ENCODE results near the gene UGDH. TPM values are rescaled to one million over a fixed set of nuclear protein-coding genes. Genes with fewer than 3 reads are reported as not detected.
"Not testable (repeated sequence)": the region's sequence is repeated elsewhere in the genome, so short reads cannot be mapped to it uniquely, and the experiment has no call there.

Gene UGDH
- total RNA-seq, 1 donor from 2014 or later: 11.5 TPM

GRCh38 chr4:39541987-39542610, 14.9 kb upstream of the UGDH start:
- TF ChIP-seq, protein P1, sequence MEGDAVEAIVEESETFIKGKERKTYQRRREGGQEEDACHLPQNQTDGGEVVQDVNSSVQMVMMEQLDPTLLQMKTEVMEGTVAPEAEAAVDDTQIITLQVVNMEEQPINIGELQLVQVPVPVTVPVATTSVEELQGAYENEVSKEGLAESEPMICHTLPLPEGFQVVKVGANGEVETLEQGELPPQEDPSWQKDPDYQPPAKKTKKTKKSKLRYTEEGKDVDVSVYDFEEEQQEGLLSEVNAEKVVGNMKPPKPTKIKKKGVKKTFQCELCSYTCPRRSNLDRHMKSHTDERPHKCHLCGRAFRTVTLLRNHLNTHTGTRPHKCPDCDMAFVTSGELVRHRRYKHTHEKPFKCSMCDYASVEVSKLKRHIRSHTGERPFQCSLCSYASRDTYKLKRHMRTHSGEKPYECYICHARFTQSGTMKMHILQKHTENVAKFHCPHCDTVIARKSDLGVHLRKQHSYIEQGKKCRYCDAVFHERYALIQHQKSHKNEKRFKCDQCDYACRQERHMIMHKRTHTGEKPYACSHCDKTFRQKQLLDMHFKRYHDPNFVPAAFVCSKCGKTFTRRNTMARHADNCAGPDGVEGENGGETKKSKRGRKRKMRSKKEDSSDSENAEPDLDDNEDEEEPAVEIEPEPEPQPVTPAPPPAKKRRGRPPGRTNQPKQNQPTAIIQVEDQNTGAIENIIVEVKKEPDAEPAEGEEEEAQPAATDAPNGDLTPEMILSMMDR (IDR thresholded peaks at IDR 0.05; ENCODE audit: borderline replicate concordance): no peak

DNA sequence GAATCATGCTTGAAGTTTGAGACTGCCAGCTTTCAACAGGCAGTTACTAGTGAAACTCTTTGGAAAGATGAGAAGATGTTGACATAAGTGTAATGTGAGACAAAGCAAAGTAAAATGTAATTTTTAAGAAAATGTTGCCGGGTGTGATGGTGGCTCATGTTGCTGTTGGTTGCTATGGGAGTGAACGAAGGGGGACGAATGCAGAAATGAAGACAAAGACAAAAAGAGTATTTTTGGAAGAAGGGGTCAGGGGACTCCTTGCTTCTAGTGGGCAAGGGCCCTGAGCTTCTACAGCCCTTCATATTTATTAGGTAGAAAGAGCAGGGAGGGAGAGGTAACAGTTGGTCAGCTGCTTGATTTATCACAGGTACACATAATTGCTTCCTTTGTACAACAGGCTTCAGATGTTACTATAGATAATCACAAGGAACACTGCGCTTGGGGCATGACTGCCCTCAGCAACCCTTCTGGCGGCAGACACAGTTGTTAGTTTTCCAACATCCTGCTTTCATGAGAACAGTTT, 11.9 kb upstream of the UGDH start:
- Histone ChIP-seq H3K9me3 (replicated peaks) (no peaks in the 10 kb centered on the region), H3K4me1 (no peaks in the 10 kb centered on the region), H3K27me3 (ENCODE audit: low read depth) (no peaks in the 10 kb centered on the region), H3K4me3 (no peak overlapping the region), H3K36me3 (peaks cover 4% of the 10 kb centered on the region), H3K27ac (replicated peaks) (no peak overlapping the region)
- intact Hi-C loops (cut with micrococcal nuclease): no loop called here
- DNase-seq: no peak
- TF ChIP-seq, protein P1 (IDR thresholded peaks at IDR 0.05; ENCODE audit: borderline replicate concordance): no peak

More at GRCh38 chr4:39541987-39542610, 14.9 kb upstream of the UGDH start:
- H3K9me3 ChIP-seq (replicated peaks): no peaks in the 10 kb centered on the region
- no peaks in the 10 kb centered on the region for H3K36me3 ChIP-seq
- DNase-seq: no peak
- H3K4me3 ChIP-seq: no peak overlapping the region
- intact Hi-C loops (cut with micrococcal nuclease): no loop called here
- no peak overlapping the region for H3K27ac ChIP-seq (replicated peaks)
- H3K27me3 ChIP-seq (ENCODE audit: low read depth): no peaks in the 10 kb centered on the region
- no peaks in the 10 kb centered on the region for H3K4me1 ChIP-seq

- Histone ChIP-seq H3K27ac (replicated peaks) (no peak overlapping the region), H3K4me3 (no peak overlapping the region), H3K27me3 (ENCODE audit: low read depth) (no peaks in the 10 kb centered on the region), H3K9me3 (replicated peaks) (no peaks in the 10 kb centered on the region), H3K36me3 (peaks cover 21% of the 10 kb centered on the region), H3K4me1 (peaks cover 10% of the 10 kb centered on the region)
- TF ChIP-seq, protein P1 (IDR thresholded peaks at IDR 0.05; ENCODE audit: borderline replicate concordance): no peak
- intact Hi-C loops (cut with micrococcal nuclease): no loop called here
- no peak for DNase-seq
Measured at GRCh38 chr4:39533541-39533940, 6.3 kb upstream of the UGDH start.

DNA sequence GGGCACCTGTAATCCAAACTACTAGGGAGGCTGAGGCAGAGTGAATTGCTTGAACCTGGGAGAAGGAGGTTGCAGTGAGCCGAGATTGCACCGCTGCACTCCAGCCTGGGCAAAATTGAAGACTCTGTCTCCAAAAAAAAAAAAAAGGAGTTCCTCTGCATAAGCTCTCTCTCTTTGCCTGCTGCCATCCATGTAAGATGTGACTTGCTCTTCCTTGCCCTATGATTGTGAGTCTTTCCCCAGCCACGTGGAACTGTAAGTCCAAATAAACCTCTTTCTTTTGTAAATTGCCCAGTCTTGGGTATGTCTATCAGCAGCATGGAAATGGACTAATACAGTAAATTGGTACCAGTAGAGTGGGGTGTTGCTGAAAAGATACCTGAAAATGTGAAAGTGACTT, 5.0 kb upstream of the UGDH start:
- H3K27ac ChIP-seq (replicated peaks); H3K27me3 ChIP-seq (ENCODE audit: low read depth); H3K9me3 ChIP-seq (replicated peaks); intact Hi-C loops (cut with micrococcal nuclease); DNase-seq; H3K4me3 ChIP-seq: not testable (repeated sequence)
- peaks cover 21% of the 10 kb centered on the region for H3K4me1 ChIP-seq
- H3K36me3 ChIP-seq: peaks cover 21% of the 10 kb centered on the region

DNA sequence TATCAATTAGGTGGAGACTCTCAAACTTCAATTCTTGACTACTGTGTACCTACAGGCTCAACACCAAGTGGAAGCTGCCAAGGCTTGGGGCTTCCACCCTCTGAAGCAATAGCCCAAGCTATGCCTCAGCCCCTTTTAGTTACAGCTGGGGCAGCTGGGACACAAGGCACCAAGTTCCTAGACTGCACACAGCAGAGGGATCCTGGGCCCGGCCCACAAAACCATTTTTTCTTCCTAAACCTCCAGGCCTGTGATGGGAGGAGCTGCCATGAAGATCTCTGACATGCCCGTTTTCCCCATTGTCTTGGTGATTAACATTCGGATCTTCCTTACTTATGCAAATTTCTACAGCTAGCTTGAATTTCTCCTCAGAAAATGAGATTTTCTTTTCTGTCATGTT, 3.4 kb upstream of the UGDH start:
- no peak overlapping the region for H3K27ac ChIP-seq (replicated peaks)
- intact Hi-C loops (cut with micrococcal nuclease): no loop called here
- H3K27me3 ChIP-seq (ENCODE audit: low read depth): no peaks in the 10 kb centered on the region
- no peaks in the 10 kb centered on the region for H3K9me3 ChIP-seq (replicated peaks)
- H3K36me3 ChIP-seq: peaks cover 21% of the 10 kb centered on the region
- no peak for DNase-seq
- TF ChIP-seq, protein P1 (IDR thresholded peaks at IDR 0.05; ENCODE audit: borderline replicate concordance): no peak
- H3K4me3 ChIP-seq: no peak overlapping the region
- peaks cover 36% of the 10 kb centered on the region for H3K4me1 ChIP-seq

DNA sequence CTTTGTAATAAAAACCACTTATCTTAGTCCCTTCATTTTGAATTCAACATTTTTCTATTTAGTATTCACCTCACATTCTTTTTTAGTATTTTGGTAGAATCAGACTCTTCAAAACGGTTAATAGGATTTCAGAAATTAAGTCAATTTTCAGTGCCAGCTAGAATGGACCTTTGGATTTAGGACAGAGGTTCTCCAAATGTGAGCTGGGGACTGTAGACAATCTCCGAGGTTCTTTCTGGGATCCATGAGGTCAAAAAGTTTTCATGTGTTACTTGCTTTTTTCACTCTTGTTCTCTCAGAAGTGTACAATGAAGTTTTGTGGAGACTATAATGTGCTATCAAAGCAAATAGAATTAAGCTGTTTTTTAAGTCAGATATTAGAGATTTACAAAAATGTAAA, 2.3 kb upstream of the UGDH start:
- Histone ChIP-seq H3K27me3 (ENCODE audit: low read depth) (no peaks in the 10 kb centered on the region), H3K4me1 (peaks cover 38% of the 10 kb centered on the region), H3K4me3 (no peak overlapping the region), H3K9me3 (replicated peaks) (no peaks in the 10 kb centered on the region), H3K36me3 (peaks cover 20% of the 10 kb centered on the region), H3K27ac (replicated peaks) (no peak overlapping the region)
- intact Hi-C loops (cut with micrococcal nuclease): loop anchor here (5.0 kb wide), 1 partner anchor 108 kb away; the partner anchor contains the start of gene SMIM14
- no peak for DNase-seq
- TF ChIP-seq, protein P1 (IDR thresholded peaks at IDR 0.05; ENCODE audit: borderline replicate concordance): no peak

All from left ventricle myocardium inferior (tissue), 1 donor.